HG02885 (cell line): ENCODE data around the gene GPC3.

Experiments
- ATAC-seq: cut with Tn5 transposase; IDR thresholded peaks from one replicate; pipeline ENCODE4 v1.9.1; 2021; ENCODE audit warnings: mild to moderate bottlenecking; ENCODE audit not compliant: unreplicated experiment, poor library complexity

The GPC3 gene

GRCh38 chrX:133854290-133854689, 131.1 kb downstream of the GPC3 start:
- no peak for ATAC-seq

- ATAC-seq, result no peak
Observed at GRCh38 chrX:133852837-133853356, 132.5 kb downstream of the GPC3 start.

GRCh38 chrX:133852401-133852800, 133.0 kb downstream of the GPC3 start:
- ATAC-seq, result no peak

GRCh38 chrX:133850399-133850798, 135.0 kb downstream of the GPC3 start:
- ATAC-seq, result no peak

- no peak for ATAC-seq
Observed at GRCh38 chrX:133849676-133850075, 135.7 kb downstream of the GPC3 start.

GRCh38 chrX:133847340-133847994, 137.9 kb downstream of the GPC3 start:
- peak; percentile 67 for ATAC-seq

- ATAC-seq, result no peak
Observed at GRCh38 chrX:133846311-133846710, 139.1 kb downstream of the GPC3 start.

- ATAC-seq, result no peak
Observed at GRCh38 chrX:133840415-133840814, 145.0 kb downstream of the GPC3 start.

- no peak for ATAC-seq
Observed at GRCh38 chrX:133838761-133839676, 146.4 kb downstream of the GPC3 start.

- ATAC-seq, result no peak
Observed at GRCh38 chrX:133837091-133837490, 148.3 kb downstream of the GPC3 start.

GRCh38 chrX:133836561-133836960, 148.8 kb downstream of the GPC3 start:
- no peak for ATAC-seq

GRCh38 chrX:133834771-133835170, 150.6 kb downstream of the GPC3 start:
- ATAC-seq, result no peak

- no peak for ATAC-seq
Observed at GRCh38 chrX:133819546-133819945, 165.8 kb downstream of the GPC3 start.

- ATAC-seq, result no peak
Observed at GRCh38 chrX:133818019-133818418, 167.4 kb downstream of the GPC3 start.

- no peak for ATAC-seq
Observed at GRCh38 chrX:133815496-133815895, 169.9 kb downstream of the GPC3 start.

GRCh38 chrX:133813971-133814370, 171.4 kb downstream of the GPC3 start:
- no peak for ATAC-seq

- ATAC-seq, result no peak
Observed at GRCh38 chrX:133812402-133812801, 173.0 kb downstream of the GPC3 start.

GRCh38 chrX:133810925-133811324, 174.5 kb downstream of the GPC3 start:
- no peak for ATAC-seq

GRCh38 chrX:133804072-133804471, 181.3 kb downstream of the GPC3 start:
- ATAC-seq, result no peak

- no peak for ATAC-seq
Observed at GRCh38 chrX:133796282-133796681, 189.1 kb downstream of the GPC3 start.

GRCh38 chrX:133794126-133794525, 191.3 kb downstream of the GPC3 start:
- no peak for ATAC-seq
